Measurements from ENCODE around the gene APOL6. TPM values are rescaled to one million over a fixed set of nuclear protein-coding genes. Genes with fewer than 3 reads are reported as not detected.

Gene APOL6
- total and polyA plus RNA-seq, 2 of the 13 experiments (the other 11 are each of a cell fraction or from before 2014, with no cell fraction given) = 5.2 to 7.5 TPM

- TF ChIP-seq JUND (CRISPR knock-in tag; IDR thresholded peaks at IDR 0.05) (no peak), ISX (CRISPR knock-in tag; conservative IDR thresholded peaks at IDR 0.05) (no peak)
Measured at GRCh38 chr22:35681454-35682052, 33.3 kb downstream of the APOL6 start (continued).

DNA sequence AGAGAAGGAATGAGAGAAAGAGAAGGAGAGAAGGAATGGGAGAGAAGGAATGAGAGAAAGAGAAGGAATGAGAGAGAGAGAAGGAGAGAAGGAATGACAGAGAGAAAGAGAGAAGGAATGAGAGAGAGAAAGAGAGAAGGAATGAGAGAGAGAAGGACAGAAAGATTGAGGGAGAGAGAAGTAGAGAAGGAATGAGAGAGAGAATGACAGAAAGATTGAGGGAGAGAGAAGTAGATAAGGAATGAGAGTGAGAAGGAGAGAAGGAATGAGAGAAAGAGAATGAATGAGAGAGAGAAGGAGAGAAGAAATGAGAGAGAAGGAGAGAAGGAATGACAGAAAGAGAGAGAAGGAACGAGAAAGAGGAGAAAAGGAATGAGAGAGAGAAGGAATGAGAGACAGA lies 35.3 kb downstream of the APOL6 start:
- intact Hi-C loops (cut with micrococcal nuclease; ENCODE audit: unreplicated experiment) (no loop called here), in situ Hi-C loops (cut with HindIII; ENCODE audit: extremely low pct_ligation_motif_present, low pct_unique_long_range_greater_than_20kb) (no loop called here)
- BruUV-seq (replicated peaks) = no TSS peak
- WGBS (ENCODE audit: low lambda C conversion rate) = 0% methylated on average over 1 of the region's 1 CpG
- Histone ChIP-seq H3K4me1 (ENCODE audit: insufficient read depth, low read length) (peaks cover 14% of the 10 kb centered on the region), H2AFZ (ENCODE audit: low read length) (no peak overlapping the region), H4K20me1 (ENCODE audit: insufficient read depth, low read length) (no peaks in the 10 kb centered on the region), H3K36me3 (replicated peaks in 1 of 2; ENCODE audit: control insufficient read depth in 1 of 2, insufficient read depth in 2 of 2, low read length in 2 of 2) (no peaks in the 10 kb centered on the region), H3K9me3 (ENCODE audit: low read length) (0 out of 2 replicates have a peak, but pooled peaks cover 5% of the 10 kb centered on the region), H3K27ac (ENCODE audit: extremely low read length, insufficient read depth, low read length) (no peak overlapping the region), H3K79me2 (ENCODE audit: insufficient read depth, low read length) (no peaks in the 10 kb centered on the region), H3K9ac (ENCODE audit: insufficient read depth, low read depth, low read length) (no peak overlapping the region), H3K27me3 (ENCODE audit: control insufficient read depth in 1 of 2, insufficient read depth in 2 of 2, low read length in 2 of 2) (no peaks in the 10 kb centered on the region), H3K4me3 (replicated peaks in 1 of 3; ENCODE audit: insufficient read depth in 1 of 3, low read depth in 2 of 3, low read length in 3 of 3) (no peak overlapping the region), H3K4me2 (ENCODE audit: low read depth, low read length) (no peak overlapping the region)
- ChIA-PET CTCF (ENCODE audit: low intra/inter-chr PET ratio, low total read pairs) (no interaction called here), POLR2A (no interaction called here)
- ATAC-seq (no peak), DNase-seq (ENCODE audit: low spot score) (no peak), FAIRE-seq (no peak)
- TF ChIP-seq, protein P1, sequence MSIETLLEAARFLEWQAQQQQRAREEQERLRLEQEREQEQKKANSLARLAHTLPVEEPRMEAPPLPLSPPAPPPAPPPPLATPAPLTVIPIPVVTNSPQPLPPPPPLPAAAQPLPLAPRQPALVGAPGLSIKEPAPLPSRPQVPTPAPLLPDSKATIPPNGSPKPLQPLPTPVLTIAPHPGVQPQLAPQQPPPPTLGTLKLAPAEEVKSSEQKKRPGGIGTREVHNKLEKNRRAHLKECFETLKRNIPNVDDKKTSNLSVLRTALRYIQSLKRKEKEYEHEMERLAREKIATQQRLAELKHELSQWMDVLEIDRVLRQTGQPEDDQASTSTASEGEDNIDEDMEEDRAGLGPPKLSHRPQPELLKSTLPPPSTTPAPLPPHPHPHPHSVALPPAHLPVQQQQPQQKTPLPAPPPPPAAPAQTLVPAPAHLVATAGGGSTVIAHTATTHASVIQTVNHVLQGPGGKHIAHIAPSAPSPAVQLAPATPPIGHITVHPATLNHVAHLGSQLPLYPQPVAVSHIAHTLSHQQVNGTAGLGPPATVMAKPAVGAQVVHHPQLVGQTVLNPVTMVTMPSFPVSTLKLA (IDR thresholded peaks at IDR 0.05) = no peak
- TF ChIP-seq FOXK2 (IDR thresholded peaks at IDR 0.05) = peak; percentile 45; the same call in 1 of the 2 replicates
- TF ChIP-seq JDP2 (CRISPR knock-in tag; IDR thresholded peaks at IDR 0.05; ENCODE audit: borderline replicate concordance) = no peak
- TF ChIP-seq CREM (IDR thresholded peaks at IDR 0.05) = no peak
- TF ChIP-seq CREM (CRISPR knock-in tag; IDR thresholded peaks at IDR 0.05) = no peak
- TF ChIP-seq FOSL2 (CRISPR knock-in tag; IDR thresholded peaks at IDR 0.05) = no peak
- no peak for TF ChIP-seq ZNF329 (CRISPR knock-in tag; IDR thresholded peaks at IDR 0.05; ENCODE audit: low read depth)
- TF ChIP-seq SMAD1 (CRISPR knock-in tag; IDR thresholded peaks at IDR 0.05; ENCODE audit: borderline replicate concordance, low read depth) = no peak
- no peak for TF ChIP-seq AGO1 (IDR thresholded peaks at IDR 0.05; ENCODE audit: low read depth, low read length, poor library complexity, severe bottlenecking)
- TF ChIP-seq NBN (conservative IDR thresholded peaks at IDR 0.05) = 0 out of 2 replicates have a peak, but pooled peaks have one; percentile 54
- TF ChIP-seq SOX6 (IDR thresholded peaks at IDR 0.05) = 0 out of 2 replicates have a peak, but pooled peaks have one; percentile 11
- TF ChIP-seq SOX6 (CRISPR knock-in tag; IDR thresholded peaks at IDR 0.05) = no peak
- no peak for TF ChIP-seq HOXA3 (CRISPR knock-in tag; IDR thresholded peaks at IDR 0.05)
- TF ChIP-seq CBX2 (IDR thresholded peaks at IDR 0.05; ENCODE audit: low read depth, low read length) = no peak
- TF ChIP-seq CBX2 (CRISPR knock-in tag; IDR thresholded peaks at IDR 0.05; ENCODE audit: low read depth) = no peak
- TF ChIP-seq, protein P2, sequence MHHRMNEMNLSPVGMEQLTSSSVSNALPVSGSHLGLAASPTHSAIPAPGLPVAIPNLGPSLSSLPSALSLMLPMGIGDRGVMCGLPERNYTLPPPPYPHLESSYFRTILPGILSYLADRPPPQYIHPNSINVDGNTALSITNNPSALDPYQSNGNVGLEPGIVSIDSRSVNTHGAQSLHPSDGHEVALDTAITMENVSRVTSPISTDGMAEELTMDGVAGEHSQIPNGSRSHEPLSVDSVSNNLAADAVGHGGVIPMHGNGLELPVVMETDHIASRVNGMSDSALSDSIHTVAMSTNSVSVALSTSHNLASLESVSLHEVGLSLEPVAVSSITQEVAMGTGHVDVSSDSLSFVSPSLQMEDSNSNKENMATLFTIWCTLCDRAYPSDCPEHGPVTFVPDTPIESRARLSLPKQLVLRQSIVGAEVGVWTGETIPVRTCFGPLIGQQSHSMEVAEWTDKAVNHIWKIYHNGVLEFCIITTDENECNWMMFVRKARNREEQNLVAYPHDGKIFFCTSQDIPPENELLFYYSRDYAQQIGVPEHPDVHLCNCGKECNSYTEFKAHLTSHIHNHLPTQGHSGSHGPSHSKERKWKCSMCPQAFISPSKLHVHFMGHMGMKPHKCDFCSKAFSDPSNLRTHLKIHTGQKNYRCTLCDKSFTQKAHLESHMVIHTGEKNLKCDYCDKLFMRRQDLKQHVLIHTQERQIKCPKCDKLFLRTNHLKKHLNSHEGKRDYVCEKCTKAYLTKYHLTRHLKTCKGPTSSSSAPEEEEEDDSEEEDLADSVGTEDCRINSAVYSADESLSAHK (CRISPR knock-in tag; IDR thresholded peaks at IDR 0.05; ENCODE audit: borderline replicate concordance) = no peak
